Muscle layer of duodenum (tissue), 2 donors: ENCODE results near the gene SEMA5B.

ENCODE experiments used
- H3K27ac ChIP-seq: one replicate; pipeline ENCODE4 v1.7.0; 2013; ENCODE audit warnings: mild to moderate bottlenecking, low read length
- H3K27me3 ChIP-seq: one replicate; pipeline ENCODE4 v1.7.0; 2013; ENCODE audit warnings: low read depth, mild to moderate bottlenecking, control low read depth, low read length
- H3K36me3 ChIP-seq, 2 donors: one replicate each; pipeline ENCODE4 v1.7.0; 2013; ENCODE audit warnings: low read length in 2 of 2, control low read depth in 1 of 2, mild to moderate bottlenecking in 1 of 2; ENCODE audit not compliant: insufficient read depth in 2 of 2, control insufficient read depth in 1 of 2
- H3K4me1 ChIP-seq, 2 donors: one replicate each; pipeline ENCODE4 v1.7.0; 2013; ENCODE audit warnings: low read length in 2 of 2, mild to moderate bottlenecking in 2 of 2, control low read depth in 1 of 2, moderate library complexity in 1 of 2; ENCODE audit not compliant: insufficient read depth in 2 of 2, control insufficient read depth in 1 of 2
- H3K4me3 ChIP-seq, 2 donors: one replicate each; pipeline ENCODE4 v1.7.0; 2013; ENCODE audit warnings: low read length in 2 of 2, low read depth in 1 of 2, mild to moderate bottlenecking in 1 of 2
- H3K9me3 ChIP-seq, 2 donors: one replicate each; pipeline ENCODE4 v1.7.0; 2013; ENCODE audit warnings: low read length in 2 of 2, control low read depth in 1 of 2, mild to moderate bottlenecking in 1 of 2; ENCODE audit not compliant: control insufficient read depth in 1 of 2
- donor health status: healthy.

SEMA5B gene

DNA sequence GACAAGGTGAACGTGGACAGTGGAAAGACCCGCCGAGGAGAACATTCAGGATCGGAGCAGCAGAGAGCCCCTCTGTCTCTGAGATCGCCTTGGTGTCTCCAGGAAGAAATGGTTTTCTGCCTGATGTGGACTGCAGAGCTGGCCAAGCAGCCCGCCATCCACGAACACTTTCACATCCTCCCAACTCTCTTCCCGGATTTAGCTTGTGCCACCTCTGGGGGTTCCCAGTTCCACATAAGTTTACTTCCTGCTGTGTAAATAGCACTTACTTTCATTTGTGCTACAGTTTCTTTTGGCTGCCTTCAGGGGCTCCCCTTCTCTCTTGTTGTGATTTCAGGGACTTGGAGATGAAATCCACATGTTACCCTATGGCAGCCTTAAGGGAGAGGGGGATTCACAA lies 48.4 kb downstream of the SEMA5B start:
- Histone ChIP-seq H3K27ac (no peak overlapping the region), H3K27me3 (no peaks in the 10 kb centered on the region), H3K36me3 (no peaks in the 10 kb centered on the region), H3K9me3 (no peaks in the 10 kb centered on the region), H3K4me3 (no peak overlapping the region), H3K4me1 (peaks cover 4 to 33% of the 10 kb centered on the region in 2 donors)

DNA sequence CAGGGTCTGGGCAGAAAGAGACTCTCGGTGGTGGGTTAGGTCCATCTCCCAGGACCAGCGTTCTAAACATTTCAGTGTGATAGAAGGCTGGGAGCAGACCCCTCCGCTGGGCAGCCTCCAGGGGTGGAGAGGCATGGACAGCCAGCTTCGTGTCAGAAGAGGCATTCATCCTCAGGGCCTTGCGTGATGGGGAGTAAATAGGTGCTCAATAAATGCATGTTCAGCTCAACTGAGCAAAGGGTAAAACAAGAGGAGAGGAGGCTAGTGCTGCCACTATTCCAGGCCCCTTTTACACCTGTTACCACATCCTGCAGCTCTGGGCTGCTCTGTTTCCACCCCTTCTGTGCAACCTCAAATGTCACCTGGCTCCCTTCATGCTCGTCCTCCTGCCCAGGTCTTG lies 49.0 kb downstream of the SEMA5B start:
- Histone ChIP-seq H3K27ac (no peak overlapping the region), H3K4me1 (peaks cover 6 to 38% of the 10 kb centered on the region in 2 donors), H3K27me3 (no peaks in the 10 kb centered on the region), H3K4me3 (no peak overlapping the region), H3K36me3 (no peaks in the 10 kb centered on the region), H3K9me3 (no peaks in the 10 kb centered on the region)

DNA sequence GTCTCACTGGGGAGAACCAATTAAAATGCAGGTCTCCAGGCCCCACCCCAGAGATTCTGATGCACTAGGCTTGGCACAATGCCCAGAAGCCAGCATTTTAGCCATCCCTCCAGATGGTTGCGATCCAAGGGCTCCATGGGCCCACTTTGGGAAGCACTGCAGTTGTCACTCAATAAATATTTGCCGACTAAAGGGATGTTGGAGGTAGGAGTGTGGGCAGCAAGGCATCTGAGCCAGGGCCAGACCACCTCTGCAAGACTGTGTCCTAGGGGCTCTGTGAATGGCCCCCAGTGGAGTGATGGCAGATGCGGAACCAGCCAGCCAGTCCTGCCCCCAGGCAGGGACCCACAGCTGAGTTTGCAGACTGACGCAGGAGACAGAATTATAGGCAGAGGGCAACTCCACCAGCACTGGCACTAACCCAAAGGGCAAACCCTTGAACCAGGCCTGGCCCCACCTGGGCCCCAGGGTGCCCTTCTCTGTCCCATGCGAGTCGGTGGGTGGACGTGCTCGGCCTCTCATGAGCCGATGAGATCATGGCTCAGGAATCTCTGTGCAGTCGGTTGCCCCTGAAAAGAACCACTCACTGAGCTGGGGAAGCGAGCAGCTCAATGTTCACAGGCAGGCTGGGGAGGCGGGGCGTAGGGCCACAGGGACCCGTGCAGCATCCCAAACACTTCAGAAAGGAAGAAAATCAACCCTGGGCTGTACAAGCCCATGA lies 49.7 kb downstream of the SEMA5B start:
- H3K27me3 ChIP-seq, result no peaks in the 10 kb centered on the region
- peaks cover 6 to 35% of the 10 kb centered on the region in 2 donors for H3K4me1 ChIP-seq
- no peaks in the 10 kb centered on the region for H3K9me3 ChIP-seq
- H3K4me3 ChIP-seq, result no peak overlapping the region
- H3K36me3 ChIP-seq, result no peaks in the 10 kb centered on the region
- H3K27ac ChIP-seq, result no peak overlapping the region

DNA sequence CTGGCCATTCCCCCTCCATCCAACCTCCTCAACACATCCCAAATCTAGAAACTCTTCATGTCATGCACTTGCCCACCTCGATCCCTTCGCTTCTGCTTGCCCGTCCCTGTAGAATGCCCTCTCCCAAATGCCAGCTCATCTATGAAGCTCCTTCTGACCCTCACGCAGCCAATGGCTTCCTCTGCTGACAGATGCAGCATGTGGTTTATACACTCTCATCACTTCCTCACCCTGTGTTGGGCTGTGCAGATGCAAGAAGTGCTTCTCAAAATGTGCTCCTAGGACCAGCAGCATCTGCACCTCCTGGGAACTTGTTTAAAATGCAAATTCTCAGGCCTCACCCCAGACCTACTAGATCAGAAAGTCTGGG lies 51.7 kb downstream of the SEMA5B start:
- Histone ChIP-seq H3K4me1 (peaks cover 6 to 32% of the 10 kb centered on the region in 2 donors), H3K36me3 (no peaks in the 10 kb centered on the region), H3K27me3 (no peaks in the 10 kb centered on the region), H3K4me3 (no peak overlapping the region), H3K9me3 (no peaks in the 10 kb centered on the region), H3K27ac (peak overlapping the region; percentile 1)

DNA sequence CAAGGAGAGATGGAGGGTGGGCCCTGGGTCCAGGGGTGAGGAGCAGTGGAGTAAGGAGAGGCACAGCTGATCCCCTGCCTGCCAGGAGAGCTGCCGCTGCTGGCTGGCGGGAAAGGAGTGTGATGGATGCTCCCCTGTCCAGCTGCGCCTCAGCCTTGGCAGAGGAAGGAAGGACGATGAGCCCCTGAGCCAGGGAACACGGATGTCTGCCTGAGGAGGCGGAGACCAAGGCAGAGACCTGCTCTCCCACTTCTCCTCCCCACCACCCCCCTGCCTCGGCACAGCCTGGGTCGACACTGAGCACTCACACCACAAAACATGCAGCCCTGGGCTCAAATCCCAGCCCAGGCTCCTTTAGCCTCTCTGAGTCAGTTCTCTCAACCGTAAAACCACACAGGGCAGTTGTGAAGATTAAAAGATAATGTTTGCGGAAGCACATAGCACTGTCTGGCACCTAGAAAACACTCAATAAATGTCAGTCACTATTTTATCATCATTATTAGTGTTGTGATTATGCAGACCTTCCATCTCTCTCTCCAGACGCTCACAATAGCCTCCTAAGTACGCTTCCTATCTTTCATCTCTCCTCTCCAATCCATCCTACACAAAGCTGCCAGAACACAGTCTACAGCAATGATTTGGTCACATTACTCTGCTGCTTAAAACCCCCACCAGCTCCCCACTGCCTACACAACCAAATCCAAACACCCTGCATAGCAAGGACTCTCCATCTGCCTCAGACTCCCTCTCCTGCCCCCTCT lies 52.2 kb downstream of the SEMA5B start:
- peak overlapping the region; percentile 40 for H3K27ac ChIP-seq
- peak overlapping the region in 1 of 2 donors; percentile 15 for H3K4me3 ChIP-seq
- H3K27me3 ChIP-seq, result no peaks in the 10 kb centered on the region
- H3K4me1 ChIP-seq, result peaks cover 8 to 36% of the 10 kb centered on the region in 2 donors
- no peaks in the 10 kb centered on the region for H3K36me3 ChIP-seq
- H3K9me3 ChIP-seq, result no peaks in the 10 kb centered on the region

DNA sequence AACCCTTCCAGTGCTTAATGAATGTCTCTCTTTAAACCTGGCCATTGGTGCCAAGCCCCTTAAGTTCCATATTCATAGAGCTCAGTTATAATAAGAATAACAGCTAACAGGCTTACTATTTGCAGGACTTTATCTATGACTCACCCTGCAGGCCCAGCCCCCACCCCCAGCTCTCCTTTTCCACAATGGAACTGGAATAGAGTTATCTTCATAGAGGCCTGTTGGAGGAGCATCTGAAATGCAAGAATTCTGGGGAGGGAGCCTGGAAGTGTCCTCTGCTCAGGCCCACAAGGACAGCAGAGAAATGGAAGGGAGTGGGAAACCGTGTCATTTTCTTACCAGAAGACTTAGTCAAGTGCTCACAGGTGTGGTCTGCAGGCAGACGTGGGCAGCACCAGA lies 52.8 kb downstream of the SEMA5B start:
- Histone ChIP-seq H3K27ac (peak overlapping the region; percentile 40), H3K27me3 (no peaks in the 10 kb centered on the region), H3K36me3 (no peaks in the 10 kb centered on the region), H3K9me3 (no peaks in the 10 kb centered on the region), H3K4me1 (peaks cover 14 to 42% of the 10 kb centered on the region in 2 donors), H3K4me3 (peak overlapping the region in 1 of 2 donors; percentile 15)

DNA sequence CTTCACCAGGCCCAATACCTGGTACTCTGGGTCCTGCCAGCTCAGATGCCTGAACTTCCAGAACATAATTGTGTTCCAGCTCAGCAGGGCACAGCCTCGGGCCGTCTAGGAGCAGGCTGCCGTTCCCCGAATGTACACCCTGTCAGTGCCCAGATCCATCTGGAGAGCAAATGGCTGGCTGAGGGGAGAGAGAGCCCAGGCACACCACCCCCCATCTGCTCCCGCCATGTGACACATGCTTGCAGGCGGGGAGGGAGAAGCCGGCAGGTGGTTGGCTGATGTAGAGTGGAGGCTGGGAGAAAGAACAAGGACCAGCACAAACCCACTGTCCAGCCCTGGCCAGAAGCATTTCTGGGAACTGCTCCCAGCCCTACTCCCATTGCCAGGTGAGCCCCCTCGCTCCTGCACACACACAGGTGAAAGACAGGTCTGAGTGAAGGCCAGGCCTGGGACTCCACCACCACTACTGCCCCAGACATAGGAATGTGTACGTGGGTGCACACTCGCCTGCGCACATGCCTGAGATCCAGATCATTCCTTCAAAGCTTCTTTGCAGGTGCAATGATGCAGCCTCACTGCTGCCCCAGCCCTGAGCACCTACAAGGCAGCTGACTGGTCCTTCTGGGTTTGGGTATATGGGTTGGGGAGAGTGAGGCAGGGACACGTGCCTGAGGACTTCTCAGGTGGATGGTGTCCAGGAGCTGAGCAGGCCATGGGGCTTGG lies 53.5 kb downstream of the SEMA5B start:
- no peak overlapping the region for H3K27ac ChIP-seq
- no peaks in the 10 kb centered on the region for H3K36me3 ChIP-seq
- no peaks in the 10 kb centered on the region for H3K9me3 ChIP-seq
- no peaks in the 10 kb centered on the region for H3K27me3 ChIP-seq
- H3K4me3 ChIP-seq, result no peak overlapping the region
- peaks cover 16 to 48% of the 10 kb centered on the region in 2 donors for H3K4me1 ChIP-seq

DNA sequence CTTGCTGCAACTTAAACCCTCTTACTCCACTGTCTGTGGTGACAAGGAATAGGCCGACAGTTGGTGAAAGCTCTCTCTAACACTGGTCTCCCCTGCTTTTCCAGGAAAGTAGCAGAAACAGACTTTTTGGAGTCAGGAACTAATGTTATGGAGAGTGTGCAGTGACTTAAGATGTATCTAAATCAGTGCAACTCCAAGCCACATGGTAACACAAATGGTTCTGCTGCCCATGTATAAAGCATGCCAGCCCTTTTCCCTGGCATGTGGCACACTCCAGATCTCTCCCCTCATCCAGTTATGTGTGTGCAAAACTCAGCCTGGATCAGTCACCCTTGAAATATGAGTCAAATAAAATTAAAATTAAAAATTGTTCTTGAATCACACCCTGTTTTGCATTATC lies 55.4 kb downstream of the SEMA5B start:
- H3K27me3 ChIP-seq, result no peaks in the 10 kb centered on the region
- no peak overlapping the region for H3K27ac ChIP-seq
- H3K4me3 ChIP-seq, result no peak overlapping the region

DNA sequence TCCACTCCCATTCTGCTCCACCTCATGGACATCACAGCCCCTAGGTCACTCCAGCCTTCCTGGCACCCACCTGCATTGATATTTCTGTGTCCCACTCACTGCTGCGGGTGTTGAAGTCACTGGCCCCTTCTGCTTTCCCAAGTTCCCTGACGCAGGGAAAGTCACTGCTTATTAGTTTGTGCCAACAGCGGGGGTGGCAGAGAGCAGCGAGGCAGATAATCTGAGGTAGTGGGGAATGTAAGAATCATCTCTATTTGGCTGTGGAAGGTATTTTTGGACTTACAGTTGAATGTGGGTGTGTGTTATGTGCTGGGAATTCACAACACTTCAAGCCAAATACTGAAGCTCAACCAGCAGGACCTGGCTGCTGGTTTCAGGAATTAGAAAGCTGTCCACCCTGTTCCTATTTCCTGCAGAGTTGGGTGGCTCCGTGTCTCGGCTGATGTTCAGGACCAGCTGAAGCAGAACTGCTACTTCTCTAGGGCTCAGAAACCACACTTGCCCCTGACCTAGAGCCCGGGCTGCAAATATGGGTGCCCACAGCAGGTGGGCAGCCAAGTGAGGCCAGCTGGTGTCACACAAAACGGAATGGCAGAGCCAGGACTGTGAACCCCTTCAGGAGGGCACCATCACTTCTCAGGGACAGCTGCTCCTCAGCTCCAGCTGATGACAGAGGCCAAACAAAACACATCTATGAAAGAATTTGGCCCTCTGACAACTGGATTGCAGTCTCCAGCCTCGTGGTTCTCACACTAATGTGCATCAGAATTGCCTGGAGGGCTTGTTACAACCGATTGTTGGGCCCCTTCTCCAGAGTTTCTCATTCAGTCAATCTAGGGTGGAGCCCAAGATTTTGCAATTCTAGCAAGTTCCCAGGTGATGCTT lies 57.7 kb downstream of the SEMA5B start:
- Histone ChIP-seq H3K27me3 (no peaks in the 10 kb centered on the region), H3K27ac (no peak overlapping the region), H3K36me3 (no peaks in the 10 kb centered on the region), H3K4me1 (peaks cover 16 to 27% of the 10 kb centered on the region in 2 donors), H3K4me3 (no peak overlapping the region), H3K9me3 (no peaks in the 10 kb centered on the region)

More for the DNA sequence above, 55.4 kb downstream of the SEMA5B start:
- no peaks in the 10 kb centered on the region for H3K9me3 ChIP-seq
- H3K4me1 ChIP-seq, result peaks cover 16 to 41% of the 10 kb centered on the region in 2 donors
- no peaks in the 10 kb centered on the region for H3K36me3 ChIP-seq

DNA sequence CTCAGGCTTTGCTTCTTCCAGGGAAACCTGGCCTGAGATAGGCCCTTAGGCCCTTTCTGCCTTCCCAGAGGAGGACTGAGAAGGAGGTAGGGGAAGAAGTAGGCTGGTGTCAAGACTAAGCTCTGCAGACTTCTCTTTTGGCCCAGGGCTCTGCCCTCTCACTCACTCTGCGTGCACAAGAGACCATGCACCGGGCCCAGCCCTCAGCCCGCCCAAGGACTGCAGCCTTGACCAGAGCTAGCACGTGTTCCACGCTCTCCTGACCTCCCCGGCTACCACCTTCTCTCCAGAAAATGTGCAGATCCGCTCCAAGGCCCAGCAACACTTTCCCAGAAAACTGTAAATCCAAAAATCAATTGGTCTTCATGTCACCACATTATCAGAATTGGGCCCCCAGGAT lies 59.8 kb downstream of the SEMA5B start:
- no peaks in the 10 kb centered on the region for H3K27me3 ChIP-seq
- no peak overlapping the region for H3K4me3 ChIP-seq
- no peaks in the 10 kb centered on the region for H3K36me3 ChIP-seq
- H3K27ac ChIP-seq, result no peak overlapping the region
- peaks cover 10 to 16% of the 10 kb centered on the region in 2 donors for H3K4me1 ChIP-seq
- H3K9me3 ChIP-seq, result no peaks in the 10 kb centered on the region
